ENCODE data around the gene PSME3. TPM values are rescaled to one million over a fixed set of nuclear protein-coding genes. Genes with fewer than 3 reads are reported as not detected.

PSME3 gene
- total and polyA plus RNA-seq, 2 of the 13 experiments (the other 11 are each of a cell fraction or from before 2014, with no cell fraction given): 66.3 to 135 TPM

GRCh38 chr17:42841975-42842685 lies 8.9 kb downstream of the PSME3 start:
- intact Hi-C loops (cut with micrococcal nuclease; ENCODE audit: unreplicated experiment) (loop anchor here (5.0 kb wide), 1 partner anchor 140 kb away; the partner anchor contains the start of genes PTGES3L and RUNDC1), in situ Hi-C loops (cut with HindIII; ENCODE audit: extremely low pct_ligation_motif_present, low pct_unique_long_range_greater_than_20kb) (loop anchor here (5.0 to 10.0 kb wide), 2 partner anchors 85 to 143 kb away; partner anchors contain the start of genes PTGES3L and RUNDC1)
- ChIA-PET CTCF (ENCODE audit: low intra/inter-chr PET ratio, low total read pairs) (interaction anchor here (2.6 to 3.6 kb wide), 3 partner anchors 87 to 95 kb away, joined by 5 to 68 read pairs (median 32); no protein-coding TSS in a partner anchor), POLR2A (interaction anchor here (1.5 to 5.0 kb wide), 3 partner anchors 8 to 87 kb away, joined by 8 to 39 read pairs (median 14); partner anchors contain the start of gene PSME3)
- no peak for ATAC-seq
- BruUV-seq (replicated peaks): TSS peak; percentile 24
- peaks cover 48 to 79% of the 10 kb centered on the region in 2 experiments for H3K36me3 ChIP-seq (replicated peaks in 1 of 2; ENCODE audit: control insufficient read depth in 1 of 2, insufficient read depth in 2 of 2, low read length in 2 of 2)
- FAIRE-seq: peak; percentile 42
- H3K27me3 ChIP-seq (ENCODE audit: control insufficient read depth in 1 of 2, insufficient read depth in 2 of 2, low read length in 2 of 2): no peaks in the 10 kb centered on the region
- no peak overlapping the region for H3K4me3 ChIP-seq (replicated peaks in 1 of 3; ENCODE audit: insufficient read depth in 1 of 3, low read depth in 2 of 3, low read length in 3 of 3)
- H2AFZ ChIP-seq (ENCODE audit: low read length): no peak overlapping the region
- H3K4me2 ChIP-seq (ENCODE audit: low read depth, low read length): no peak overlapping the region
- H3K79me2 ChIP-seq (ENCODE audit: insufficient read depth, low read length): no peaks in the 10 kb centered on the region
- no peak for TF ChIP-seq KLF12 (CRISPR knock-in tag; IDR thresholded peaks at IDR 0.05; ENCODE audit: borderline replicate concordance)
- no peak for TF ChIP-seq RAD51 (IDR thresholded peaks at IDR 0.05; ENCODE audit: borderline replicate concordance)
- no peak for TF ChIP-seq NCOA5 (CRISPR knock-in tag; IDR thresholded peaks at IDR 0.05)
- no peak for TF ChIP-seq ZFX (CRISPR knock-in tag; IDR thresholded peaks at IDR 0.05; ENCODE audit: low read depth)
- TF ChIP-seq RBM22 (optimal IDR thresholded peaks at IDR 0.05; ENCODE audit: low read length): peak; percentile 15
- TF ChIP-seq RFXAP (CRISPR knock-in tag; IDR thresholded peaks at IDR 0.05; ENCODE audit: borderline replicate concordance): no peak
- no peak for DNase-seq (ENCODE audit: low spot score)
- H3K9me3 ChIP-seq (ENCODE audit: low read length): no peaks in the 10 kb centered on the region
- no peak overlapping the region for H3K27ac ChIP-seq (ENCODE audit: extremely low read length, insufficient read depth, low read length)
- no peaks in the 10 kb centered on the region for H4K20me1 ChIP-seq (ENCODE audit: insufficient read depth, low read length)
- H3K9ac ChIP-seq (ENCODE audit: insufficient read depth, low read depth, low read length): no peak overlapping the region
- 96% methylated on average over 11 of the region's 11 CpGs for WGBS (ENCODE audit: low lambda C conversion rate)
- H3K4me1 ChIP-seq (ENCODE audit: insufficient read depth, low read length): peaks cover 11% of the 10 kb centered on the region; the same call in 1 of the 2 replicates

All from HepG2 (cell line).